ENCODE data around the gene PLEKHM3. TPM values are rescaled to one million over a fixed set of nuclear protein-coding genes. Genes with fewer than 3 reads are reported as not detected.

The PLEKHM3 gene, protein sequence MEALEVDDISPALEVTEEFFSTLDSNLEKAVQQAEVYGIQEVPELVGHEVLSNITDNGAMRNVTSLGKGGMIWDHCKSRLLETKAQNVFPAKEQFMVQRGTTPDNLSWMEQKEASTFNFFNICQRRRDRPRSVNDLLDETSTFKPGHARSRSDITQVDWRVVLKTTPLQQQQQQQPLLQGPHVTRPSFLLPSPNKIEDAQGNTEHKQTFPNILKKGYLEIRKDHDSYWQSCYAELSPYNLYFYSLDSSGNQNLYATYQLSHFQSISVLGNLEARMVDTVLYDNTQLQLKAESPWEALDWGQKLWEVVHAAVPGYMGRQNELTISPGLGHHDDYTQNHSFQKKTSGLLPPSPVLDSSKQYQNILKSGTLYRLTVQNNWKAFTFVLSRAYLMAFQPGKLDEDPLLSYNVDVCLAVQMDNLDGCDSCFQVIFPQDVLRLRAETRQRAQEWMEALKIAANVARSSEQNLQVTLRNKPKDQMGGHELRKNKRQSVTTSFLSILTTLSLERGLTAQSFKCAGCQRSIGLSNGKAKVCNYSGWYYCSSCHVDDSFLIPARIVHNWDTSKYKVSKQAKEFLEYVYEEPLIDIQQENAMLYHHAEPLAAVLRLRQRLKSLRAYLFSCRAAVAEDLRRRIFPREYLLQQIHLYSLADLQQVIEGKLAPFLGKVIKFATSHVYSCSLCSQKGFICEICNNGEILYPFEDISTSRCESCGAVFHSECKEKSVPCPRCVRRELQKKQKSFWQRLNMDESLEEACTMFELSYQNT
- total RNA-seq (2014; rRNA removed; shearing (Covaris generic)): 3.5 and 4.9 TPM in 2 replicates

- DNase-seq (ENCODE audit: low spot score): peak; percentile 69
Measured at GRCh38 chr2:208025037-208025813, at the start of gene PLEKHM3. Gene PLEKHM3, minus strand, starts transcription at chr2:208025527. Its CDS starts 23,888 bp downstream, at chr2:208001639.

DNA sequence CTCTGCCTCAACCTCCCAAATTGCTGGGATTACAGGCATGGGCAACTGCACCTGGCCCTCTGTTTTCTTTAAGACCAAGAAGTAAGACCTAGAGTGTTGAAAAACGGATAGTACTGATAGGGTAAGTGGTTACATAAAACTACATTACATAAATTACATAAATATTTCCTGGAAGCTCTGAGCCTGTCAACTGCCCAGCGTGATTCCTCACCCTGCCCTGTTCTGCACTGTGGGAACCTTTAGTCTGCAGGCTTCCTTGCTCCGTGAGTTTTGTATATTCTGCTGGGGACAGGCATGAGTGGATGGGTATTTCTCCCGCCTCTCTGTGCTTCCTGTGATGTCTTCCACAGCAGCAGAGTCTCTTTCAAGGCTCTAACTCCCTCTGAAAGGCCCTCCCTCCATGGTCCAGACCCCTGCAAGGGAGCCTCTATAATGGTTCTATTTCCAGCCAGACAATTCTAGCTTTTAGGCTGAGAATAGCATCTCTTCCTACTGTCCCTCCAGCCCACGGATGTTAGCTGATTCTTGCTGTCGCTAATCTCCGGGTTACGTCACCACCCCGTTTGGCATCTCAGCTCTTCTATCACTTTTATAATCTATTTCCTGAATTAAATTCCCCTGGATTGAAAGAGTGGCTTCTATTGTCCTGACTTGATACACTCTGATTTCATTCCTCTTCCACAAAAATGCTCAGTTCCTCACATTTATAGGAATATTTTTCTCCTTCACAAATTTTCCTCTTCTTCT, 49.5 kb upstream of the PLEKHM3 start:
- no peak for DNase-seq (ENCODE audit: low spot score)

GRCh38 chr2:208072250-208072892, 47.0 kb upstream of the PLEKHM3 start:
- DNase-seq (ENCODE audit: low spot score): peak; percentile 73

DNA sequence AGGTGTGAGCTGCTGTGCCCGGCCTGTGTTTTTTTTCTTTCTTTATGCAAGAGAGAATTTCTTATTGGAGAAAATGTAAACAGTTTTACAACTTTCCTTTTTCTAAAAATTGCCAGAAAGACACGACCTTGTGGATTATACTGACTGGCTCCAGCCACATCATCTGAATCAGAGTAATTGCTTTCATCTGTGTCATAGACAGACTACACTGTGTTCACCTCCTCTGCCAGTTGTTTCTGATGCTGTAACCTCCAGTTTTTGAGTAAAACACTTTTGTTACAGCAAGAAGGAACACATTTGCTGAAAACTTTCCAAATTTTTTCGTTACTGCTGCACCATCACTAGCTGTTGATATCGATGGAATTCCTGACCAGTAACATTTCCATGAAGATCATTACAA, 43.9 kb upstream of the PLEKHM3 start:
- no peak for DNase-seq (ENCODE audit: low spot score)

GRCh38 chr2:208066016-208066415, 40.7 kb upstream of the PLEKHM3 start:
- no peak for DNase-seq (ENCODE audit: low spot score)

DNA sequence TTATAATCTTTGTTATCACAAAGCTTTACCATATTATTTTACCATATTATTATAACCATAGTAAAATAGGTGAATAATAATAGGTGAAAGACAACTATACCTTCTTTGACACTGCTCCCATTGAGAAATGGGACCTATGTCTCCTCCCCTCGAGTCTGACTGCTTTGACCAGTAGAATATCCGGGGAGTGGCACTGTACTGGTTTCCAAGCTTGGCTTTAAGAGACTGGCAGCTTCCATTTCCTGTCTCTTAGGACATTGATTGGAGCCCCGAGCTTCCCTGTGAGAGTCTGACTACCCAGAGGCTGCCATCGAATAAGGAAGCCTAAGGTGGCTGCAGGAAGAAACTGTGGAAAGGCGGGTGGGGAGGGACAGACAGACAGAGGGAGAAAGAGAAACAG, 40.1 kb upstream of the PLEKHM3 start:
- DNase-seq (ENCODE audit: low spot score): no peak

- DNase-seq (ENCODE audit: low spot score): peak; percentile 92
Measured at GRCh38 chr2:208064220-208064961, 39.1 kb upstream of the PLEKHM3 start.

- no peak for DNase-seq (ENCODE audit: low spot score)
Measured at GRCh38 chr2:208062961-208063360, 37.6 kb upstream of the PLEKHM3 start.

GRCh38 chr2:208062113-208062512, 36.8 kb upstream of the PLEKHM3 start:
- peak; percentile 46 for DNase-seq (ENCODE audit: low spot score)

DNA sequence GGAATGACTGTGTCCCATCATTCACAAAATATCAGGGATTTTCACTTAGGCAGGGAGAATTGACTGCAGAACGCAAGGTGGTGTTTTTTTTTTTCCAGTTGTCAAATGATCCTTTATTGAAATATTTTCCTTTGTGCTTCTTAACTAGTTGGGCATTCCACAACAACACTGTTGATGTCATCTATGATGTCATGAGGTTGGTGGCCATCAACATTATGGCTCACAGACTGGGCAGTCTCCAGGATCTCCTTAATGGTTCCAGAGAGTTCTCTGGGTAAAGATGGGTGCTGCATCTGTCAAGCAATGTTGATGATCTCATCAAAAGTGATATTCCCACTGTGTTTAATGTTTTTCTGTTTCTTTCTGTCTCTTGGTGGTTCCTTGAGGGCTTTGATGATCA, 31.8 kb upstream of the PLEKHM3 start:
- no peak for DNase-seq (ENCODE audit: low spot score)

DNA sequence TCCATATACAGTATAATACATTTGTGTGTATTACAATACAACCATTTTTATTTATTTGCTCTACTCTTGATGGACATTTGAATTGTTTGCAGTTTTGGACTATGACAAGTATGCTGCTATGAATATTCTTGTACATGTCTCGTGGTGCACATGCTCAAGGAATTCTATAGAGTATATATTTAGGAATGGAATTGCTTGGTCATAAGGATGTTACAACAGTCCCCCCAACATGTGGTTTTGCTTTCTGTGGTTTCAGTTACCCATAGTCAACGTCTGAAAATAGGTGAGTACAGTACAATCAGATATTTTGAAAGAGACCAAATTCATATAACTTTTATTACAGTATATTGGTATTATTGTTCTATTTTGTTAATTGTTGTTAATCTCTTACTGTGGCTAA, 24.1 kb upstream of the PLEKHM3 start:
- DNase-seq (ENCODE audit: low spot score): no peak

- no peak for DNase-seq (ENCODE audit: low spot score)
Measured at GRCh38 chr2:208049006-208049405, 23.7 kb upstream of the PLEKHM3 start.

- no peak for DNase-seq (ENCODE audit: low spot score)
Measured at GRCh38 chr2:208047840-208048239, 22.5 kb upstream of the PLEKHM3 start.

GRCh38 chr2:208046686-208047085, 21.4 kb upstream of the PLEKHM3 start:
- DNase-seq (ENCODE audit: low spot score): no peak

DNA sequence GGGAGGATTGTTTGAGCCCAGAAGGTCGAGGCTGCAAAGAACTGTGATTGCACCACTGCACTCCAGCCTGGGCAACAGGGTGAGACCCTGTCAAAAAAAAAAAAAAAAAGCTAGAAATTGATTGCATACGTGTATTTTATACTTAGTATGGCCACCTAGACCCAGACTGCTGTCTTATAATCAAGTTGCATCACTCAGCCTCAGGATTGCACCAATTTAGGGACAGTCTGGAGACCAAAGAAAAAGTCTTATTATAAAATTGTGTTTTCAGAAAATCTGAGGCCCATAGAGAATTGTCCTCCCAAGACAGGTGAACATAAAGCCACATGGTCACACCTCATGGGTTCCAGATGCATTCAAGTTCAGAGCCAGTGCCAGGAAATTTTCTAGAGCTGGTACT, 17.1 kb upstream of the PLEKHM3 start:
- DNase-seq (ENCODE audit: low spot score): no peak

DNA sequence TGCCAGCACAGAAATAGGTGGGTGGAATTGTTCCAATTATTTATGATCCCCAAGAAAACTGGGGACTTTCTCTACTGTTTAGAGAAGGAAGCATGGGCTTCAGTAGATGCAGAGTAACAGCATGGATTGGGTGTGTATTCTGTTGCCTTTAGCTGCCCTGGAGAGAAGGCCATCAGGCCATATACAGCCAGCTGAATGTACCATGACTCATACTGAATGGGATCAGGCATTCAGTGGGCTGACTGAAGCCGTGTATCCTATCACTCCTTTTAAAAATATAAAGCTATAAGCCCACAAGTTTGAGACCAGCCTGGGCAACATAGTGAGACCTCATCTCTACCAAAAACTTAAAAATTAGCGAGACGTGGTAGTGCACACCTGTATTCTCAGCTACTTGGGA, 16.7 kb upstream of the PLEKHM3 start:
- DNase-seq (ENCODE audit: low spot score): peak; percentile 33

GRCh38 chr2:208040199-208041171, 15.2 kb upstream of the PLEKHM3 start:
- peak; percentile 80 for DNase-seq (ENCODE audit: low spot score)

DNA sequence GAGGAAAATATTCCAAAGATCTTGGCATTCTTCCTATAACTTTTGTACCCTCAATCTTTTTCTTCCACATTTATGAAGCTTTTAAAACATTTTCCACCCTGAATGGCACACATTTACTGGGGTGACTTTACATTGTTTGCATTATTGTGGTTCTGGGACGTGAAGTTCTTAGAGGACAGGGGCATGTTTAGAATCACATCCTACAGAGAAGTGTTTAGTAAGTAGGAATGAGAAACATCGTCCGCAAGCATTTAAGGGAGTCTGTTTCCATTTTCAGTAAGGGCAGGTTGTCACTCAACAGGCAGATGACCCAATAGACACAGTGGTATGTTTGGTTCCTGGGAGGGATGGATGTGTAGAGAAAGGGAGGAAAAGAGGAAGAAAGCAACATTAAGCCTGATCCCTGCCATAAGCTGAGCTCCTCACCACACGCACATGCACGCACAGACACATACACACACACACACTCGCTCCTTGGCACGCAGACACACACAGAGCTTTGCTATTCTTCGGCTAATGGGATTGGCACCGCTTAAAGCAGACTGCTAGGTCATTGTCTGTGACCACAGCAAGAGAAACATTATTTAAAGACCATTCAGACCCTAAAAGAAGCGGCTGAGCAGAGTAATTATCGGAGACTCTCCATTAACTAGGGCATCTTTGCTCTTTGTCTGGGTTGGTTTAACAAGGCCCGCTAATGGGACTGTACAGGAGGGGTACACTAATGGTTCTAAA, 14.2 kb upstream of the PLEKHM3 start:
- DNase-seq (ENCODE audit: low spot score): no peak

Measured in A172 (cell line).